HepG2 (cell line): ENCODE data around the gene SUPT6H. TPM values are rescaled to one million over a fixed set of nuclear protein-coding genes. Genes with fewer than 3 reads are reported as not detected.

Source experiments
- ARHGAP35 ChIP-seq: sonication (generic); formaldehyde crosslinking; IDR thresholded peaks from 2 replicates; pipeline ENCODE4 v1.9.0; 2022; ENCODE audit warnings: mild to moderate bottlenecking, inconsistent platforms, moderate library complexity, missing genetic modification reagents, borderline replicate concordance
- CBX1 ChIP-seq: IDR thresholded peaks from one replicate; pipeline ENCODE4 v1.6.1; 2016; ENCODE audit warnings: antibody characterized with exemption, low read depth
- CERS6 ChIP-seq: sonication (generic); formaldehyde crosslinking; IDR thresholded peaks from 2 replicates; pipeline ENCODE4 v1.5.0; 2020; ENCODE audit warnings: missing genetic modification reagents
- ETV5 ChIP-seq: IDR thresholded peaks from 2 replicates; pipeline ENCODE4 v1.6.1; 2018; ENCODE audit warnings: missing biosample characterization, missing genetic modification reagents, inconsistent platforms, borderline replicate concordance
- FOXM1 ChIP-seq: sonication (generic); formaldehyde crosslinking; IDR thresholded peaks from 2 replicates; pipeline ENCODE4 v1.5.0; 2020; ENCODE audit warnings: missing genetic modification reagents
- HINFP ChIP-seq: sonication (generic); formaldehyde crosslinking; IDR thresholded peaks from 2 replicates; pipeline ENCODE4 v1.4.0; 2020; ENCODE audit warnings: low read depth, mild to moderate bottlenecking, missing genetic modification reagents
- KDM3A ChIP-seq: IDR thresholded peaks from 2 replicates; pipeline ENCODE4 v1.6.1; 2018; ENCODE audit warnings: low read depth, missing compliant biosample characterization
- KMT2A ChIP-seq: sonication (generic); formaldehyde crosslinking; IDR thresholded peaks from 2 replicates; pipeline ENCODE4 v1.4.0; 2020; ENCODE audit warnings: missing genetic modification reagents
- MEIS1 ChIP-seq: sonication (generic); formaldehyde crosslinking; IDR thresholded peaks from 2 replicates; pipeline ENCODE4 v1.9.0; 2021; ENCODE audit warnings: mild to moderate bottlenecking, missing genetic modification reagents, moderate library complexity, borderline replicate concordance
- MXD1 ChIP-seq: sonication (generic); formaldehyde crosslinking; IDR thresholded peaks from 2 replicates; pipeline ENCODE4 v1.4.0; 2020; ENCODE audit warnings: mild to moderate bottlenecking, missing genetic modification reagents
- NR3C1 ChIP-seq: sonication (generic); formaldehyde crosslinking; IDR thresholded peaks from 2 replicates; pipeline ENCODE4 v1.4.0; 2020; ENCODE audit warnings: missing genetic modification reagents
- PRDM10 ChIP-seq: sonication (generic); formaldehyde crosslinking; IDR thresholded peaks from 2 replicates; pipeline ENCODE4 v1.4.0; 2020; ENCODE audit warnings: low read depth, missing genetic modification reagents
- SP140L ChIP-seq: sonication (generic); formaldehyde crosslinking; IDR thresholded peaks from 2 replicates; pipeline ENCODE4 v1.4.0; 2020; ENCODE audit warnings: missing genetic modification reagents, borderline replicate concordance
- TCF7L2 ChIP-seq: IDR thresholded peaks from 2 replicates; pipeline ENCODE4 v1.6.1; 2011; ENCODE audit warnings: mild to moderate bottlenecking, low read depth, low read length, moderate library complexity
- TOE1 ChIP-seq: sonication (generic); formaldehyde crosslinking; IDR thresholded peaks from 2 replicates; pipeline ENCODE4 v1.4.0; 2020; ENCODE audit warnings: mild to moderate bottlenecking, missing genetic modification reagents
- ZC3H4 ChIP-seq: sonication (generic); formaldehyde crosslinking; IDR thresholded peaks from 2 replicates; pipeline ENCODE4 v1.4.0; 2020; ENCODE audit warnings: missing genetic modification reagents, borderline replicate concordance
- ZMAT3 ChIP-seq: sonication (generic); formaldehyde crosslinking; conservative IDR thresholded peaks from 2 replicates; pipeline ENCODE4 v1.7.0; 2021; ENCODE audit warnings: missing genetic modification reagents
- ZNF513 ChIP-seq: sonication (generic); formaldehyde crosslinking; conservative IDR thresholded peaks from 2 replicates; pipeline ENCODE4 v1.5.0; 2020; ENCODE audit warnings: missing genetic modification reagents
- ZNF552 ChIP-seq: sonication (generic); formaldehyde crosslinking; IDR thresholded peaks from 2 replicates; pipeline ENCODE4 v1.9.0; 2022; ENCODE audit warnings: missing genetic modification reagents, mild to moderate bottlenecking, borderline replicate concordance
- ZNF629 ChIP-seq: sonication (generic); formaldehyde crosslinking; conservative IDR thresholded peaks from 2 replicates; pipeline ENCODE4 v1.5.0; 2020; ENCODE audit warnings: missing genetic modification reagents
- ZSCAN12 ChIP-seq: sonication (generic); formaldehyde crosslinking; IDR thresholded peaks from 2 replicates; pipeline ENCODE4 v1.9.0; 2021; ENCODE audit warnings: mild to moderate bottlenecking, missing genetic modification reagents
- ZSCAN25 ChIP-seq: sonication (generic); formaldehyde crosslinking; IDR thresholded peaks from 2 replicates; pipeline ENCODE4 v1.8.0; 2022; ENCODE audit warnings: mild to moderate bottlenecking, missing genetic modification reagents
- polyA plus RNA-seq, 8 experiments: library from polyadenylated mRNA; depleted of rRNA in 3 of 8; stranded (reverse) in 7 of 8; unstranded in 1 of 8; fragments of >200 nt; fragmentation: Illumina TruSeq in 4 of 8; extraction: Trizol in 4 of 8; gene quantifications; 2 replicates each; pipeline versions ENCODE4 v1.2.1 to v1.2.3, GENCODE V29; 2011 to 2016; ENCODE audit warnings: low read depth in 4 of 8, missing spikeins in 1 of 8, mixed read lengths in 1 of 8; ENCODE audit not compliant: insufficient read depth in 1 of 8
- total RNA-seq, 5 experiments: library from RNA; depleted of rRNA; stranded (reverse); fragments of >200 nt; fragmentation: Illumina TruSeq; extraction: Trizol; gene quantifications; 2 replicates each; pipeline ENCODE4 v1.2.3, GENCODE V29; 2016; ENCODE audit warnings: low read depth in 1 of 5

SUPT6H gene
- total and polyA plus RNA-seq, 2 of the 13 experiments (the other 11 are each of a cell fraction or from before 2014, with no cell fraction given): 32.7 to 39.9 TPM

GRCh38 chr17:28744972-28745785 lies 83.2 kb downstream of the SUPT6H start (continued):
- no peak for TF ChIP-seq MXD1 (CRISPR knock-in tag)
- peak; percentile 48; the same call in 1 of the 2 replicates for TF ChIP-seq MEIS1
- TF ChIP-seq ZSCAN12 (CRISPR knock-in tag): no peak
- TF ChIP-seq CERS6 (CRISPR knock-in tag): no peak
- TF ChIP-seq ZMAT3: no peak
- no peak for TF ChIP-seq SP140L (CRISPR knock-in tag)
- TF ChIP-seq TCF7L2: no peak
- TF ChIP-seq ARHGAP35 (CRISPR knock-in tag): no peak
- no peak for TF ChIP-seq HINFP (CRISPR knock-in tag)
- peak; percentile 36 for TF ChIP-seq CBX1
- TF ChIP-seq ZNF552 (CRISPR knock-in tag): peak; percentile 45; the same call in 1 of the 2 replicates
- TF ChIP-seq ETV5: peak; percentile 52; the same call in 1 of the 2 replicates
- no peak for TF ChIP-seq ZSCAN25 (CRISPR knock-in tag)
- no peak for TF ChIP-seq NR3C1
- TF ChIP-seq KMT2A (CRISPR knock-in tag): no peak
- TF ChIP-seq KDM3A (CRISPR knock-in tag): no peak
- 0 out of 2 replicates have a peak, but pooled peaks have one; percentile 30 for TF ChIP-seq PRDM10 (CRISPR knock-in tag)
- TF ChIP-seq TOE1: no peak
- no peak for TF ChIP-seq ZNF513 (CRISPR knock-in tag)
- peak; percentile 87; the same call in 1 of the 2 replicates for TF ChIP-seq ZC3H4
- TF ChIP-seq ZNF629: peak; percentile 70
- TF ChIP-seq FOXM1 (CRISPR knock-in tag): no peak
